ENCODE measurements around the gene KRT36. TPM values are rescaled to one million over a fixed set of nuclear protein-coding genes. Genes with fewer than 3 reads are reported as not detected.

The KRT36 gene
- total and polyA plus RNA-seq, 2 experiments from 2014 or later, result not detected

GRCh38 chr17:41483991-41484826, 5.5 kb downstream of the KRT36 start:
- Mint-ChIP-seq H3K27me3 (ENCODE audit: insufficient read depth, low read depth, poor library complexity) (peaks cover 25% of the 10 kb centered on the region), H3K36me3 (ENCODE audit: low read depth) (no peaks in the 10 kb centered on the region), H3K4me1 (no peaks in the 10 kb centered on the region), H3K9me3 (no peaks in the 10 kb centered on the region), H3K27ac (no peak overlapping the region), H3K4me3 (no peak overlapping the region)
- Histone ChIP-seq H3K36me3 (ENCODE audit: insufficient read depth) (no peaks in the 10 kb centered on the region), H3K27me3 (ENCODE audit: insufficient read depth) (no peaks in the 10 kb centered on the region), H3K4me2 (no peak overlapping the region), H4K20me1 (replicated peaks; ENCODE audit: insufficient read depth) (no peaks in the 10 kb centered on the region), H3K27ac (ENCODE audit: low read depth) (no peak overlapping the region), H3K79me2 (replicated peaks; ENCODE audit: insufficient read depth) (no peaks in the 10 kb centered on the region), H3K4me3 (no peak overlapping the region), H3K9me2 (ENCODE audit: insufficient read depth) (no peaks in the 10 kb centered on the region), H3K4me1 (ENCODE audit: insufficient read depth) (no peaks in the 10 kb centered on the region), H3F3A (replicated peaks; ENCODE audit: low read depth) (no peaks in the 10 kb centered on the region), H2AFZ (no peak overlapping the region)
- TF ChIP-seq ZNF114 (CRISPR knock-in tag; IDR thresholded peaks at IDR 0.05), result no peak
- DNase-seq (ENCODE audit: low spot score) (no peak), ATAC-seq (no peak)

GRCh38 chr17:41483531-41483930, 6.2 kb downstream of the KRT36 start:
- no peak for ATAC-seq
- H3K9me3 Mint-ChIP-seq, result no peaks in the 10 kb centered on the region
- no peak overlapping the region for H3K27ac Mint-ChIP-seq
- no peak for TF ChIP-seq JUNB (IDR thresholded peaks at IDR 0.05; ENCODE audit: unreplicated experiment)
- TF ChIP-seq EZH2phosphoT487 (IDR thresholded peaks at IDR 0.05; ENCODE audit: unreplicated experiment), result no peak
- no peak for TF ChIP-seq STAT1 (IDR thresholded peaks at IDR 0.05; ENCODE audit: unreplicated experiment)
- TF ChIP-seq ETS1 (IDR thresholded peaks at IDR 0.05), result no peak
- TF ChIP-seq NANOG (IDR thresholded peaks at IDR 0.05; ENCODE audit: borderline replicate concordance), result no peak
- no peak for TF ChIP-seq ZNF462 (CRISPR knock-in tag; IDR thresholded peaks at IDR 0.05)
- no peak for TF ChIP-seq CREB1 (CRISPR knock-in tag; IDR thresholded peaks at IDR 0.05; ENCODE audit: low read depth)
- TF ChIP-seq POLR2AphosphoS5 (IDR thresholded peaks at IDR 0.05; ENCODE audit: low read depth), result no peak
- no peak for TF ChIP-seq ZNF331 (CRISPR knock-in tag; IDR thresholded peaks at IDR 0.05; ENCODE audit: low read depth)
- TF ChIP-seq EZH2 (IDR thresholded peaks at IDR 0.05; ENCODE audit: low read depth, unreplicated experiment), result no peak
- no peak for TF ChIP-seq ZNF114 (CRISPR knock-in tag; IDR thresholded peaks at IDR 0.05)
- no peak for TF ChIP-seq CTCF (conservative IDR thresholded peaks at IDR 0.05; ENCODE audit: low read depth in 2 of 2)

More at GRCh38 chr17:41483531-41483930, 6.2 kb downstream of the KRT36 start:
- no peak overlapping the region for H2AFZ ChIP-seq
- no peak overlapping the region for H3K27ac ChIP-seq (ENCODE audit: low read depth)
- no peaks in the 10 kb centered on the region for H3K9me2 ChIP-seq (ENCODE audit: insufficient read depth)
- no peaks in the 10 kb centered on the region for H3K79me2 ChIP-seq (replicated peaks; ENCODE audit: insufficient read depth)
- no peaks in the 10 kb centered on the region for H3K36me3 Mint-ChIP-seq (ENCODE audit: low read depth)
- H3K27me3 ChIP-seq (ENCODE audit: insufficient read depth), result no peaks in the 10 kb centered on the region
- H3K36me3 ChIP-seq (ENCODE audit: insufficient read depth), result no peaks in the 10 kb centered on the region
- H3K4me2 ChIP-seq, result no peak overlapping the region
- H3K4me1 ChIP-seq (ENCODE audit: insufficient read depth), result no peaks in the 10 kb centered on the region
- H3K27me3 Mint-ChIP-seq (ENCODE audit: insufficient read depth, low read depth, poor library complexity), result peaks cover 26% of the 10 kb centered on the region
- no peak overlapping the region for H3K4me3 Mint-ChIP-seq
- no peaks in the 10 kb centered on the region for H4K20me1 ChIP-seq (replicated peaks; ENCODE audit: insufficient read depth)
- no peaks in the 10 kb centered on the region for H3F3A ChIP-seq (replicated peaks; ENCODE audit: low read depth)
- no peak for DNase-seq (ENCODE audit: low spot score)
- H3K4me1 Mint-ChIP-seq, result no peaks in the 10 kb centered on the region
- H3K4me3 ChIP-seq, result no peak overlapping the region
